GM21381 (cell line): ENCODE measurements around the gene SMPD3.

Experiments
- ATAC-seq: cut with Tn5 transposase; IDR thresholded peaks from one replicate; pipeline ENCODE4 v1.9.1; 2021; ENCODE audit warnings: mild to moderate bottlenecking, moderate library complexity; ENCODE audit not compliant: unreplicated experiment

SMPD3 gene

GRCh38 chr16:68408428-68408827 lies 39.9 kb downstream of the SMPD3 start:
- no peak for ATAC-seq

GRCh38 chr16:68406458-68407152 lies 41.7 kb downstream of the SMPD3 start:
- ATAC-seq, result no peak

- no peak for ATAC-seq
Measured at GRCh38 chr16:68404736-68405345, 43.5 kb downstream of the SMPD3 start.

GRCh38 chr16:68403704-68404103 lies 44.6 kb downstream of the SMPD3 start:
- no peak for ATAC-seq

GRCh38 chr16:68403177-68403576 lies 45.1 kb downstream of the SMPD3 start:
- ATAC-seq, result no peak

- no peak for ATAC-seq
Measured at GRCh38 chr16:68402748-68403040, 45.6 kb downstream of the SMPD3 start.

- no peak for ATAC-seq
Measured at GRCh38 chr16:68401871-68402747, 46.2 kb downstream of the SMPD3 start.

GRCh38 chr16:68400924-68401460 lies 47.3 kb downstream of the SMPD3 start:
- no peak for ATAC-seq

- no peak for ATAC-seq
Measured at GRCh38 chr16:68400083-68400923, 48.0 kb downstream of the SMPD3 start.

GRCh38 chr16:68399456-68399855 lies 48.9 kb downstream of the SMPD3 start:
- ATAC-seq, result no peak

- ATAC-seq, result no peak
Measured at GRCh38 chr16:68397710-68398201, 50.6 kb downstream of the SMPD3 start.

- ATAC-seq, result no peak
Measured at GRCh38 chr16:68396481-68396880, 51.8 kb downstream of the SMPD3 start.

GRCh38 chr16:68395815-68396214 lies 52.5 kb downstream of the SMPD3 start:
- ATAC-seq, result no peak

- ATAC-seq, result no peak
Measured at GRCh38 chr16:68395167-68395786, 53.0 kb downstream of the SMPD3 start.

GRCh38 chr16:68393333-68393732 lies 55.0 kb downstream of the SMPD3 start:
- ATAC-seq, result no peak

- no peak for ATAC-seq
Measured at GRCh38 chr16:68389750-68390371, 58.4 kb downstream of the SMPD3 start.

GRCh38 chr16:68389006-68389405 lies 59.3 kb downstream of the SMPD3 start:
- no peak for ATAC-seq

- no peak for ATAC-seq
Measured at GRCh38 chr16:68388124-68388523, 60.2 kb downstream of the SMPD3 start.

- ATAC-seq, result no peak
Measured at GRCh38 chr16:68387301-68387700, 61.0 kb downstream of the SMPD3 start.

GRCh38 chr16:68386628-68387027 lies 61.7 kb downstream of the SMPD3 start:
- no peak for ATAC-seq
